ENCODE results near the gene OR2AE1. TPM values are rescaled to one million over a fixed set of nuclear protein-coding genes. Genes with fewer than 3 reads are reported as not detected.

OR2AE1 gene
- total and polyA plus RNA-seq, 4 donors: 0.03 to 0.57 (median 0.25) TPM; not detected in 1

DNA sequence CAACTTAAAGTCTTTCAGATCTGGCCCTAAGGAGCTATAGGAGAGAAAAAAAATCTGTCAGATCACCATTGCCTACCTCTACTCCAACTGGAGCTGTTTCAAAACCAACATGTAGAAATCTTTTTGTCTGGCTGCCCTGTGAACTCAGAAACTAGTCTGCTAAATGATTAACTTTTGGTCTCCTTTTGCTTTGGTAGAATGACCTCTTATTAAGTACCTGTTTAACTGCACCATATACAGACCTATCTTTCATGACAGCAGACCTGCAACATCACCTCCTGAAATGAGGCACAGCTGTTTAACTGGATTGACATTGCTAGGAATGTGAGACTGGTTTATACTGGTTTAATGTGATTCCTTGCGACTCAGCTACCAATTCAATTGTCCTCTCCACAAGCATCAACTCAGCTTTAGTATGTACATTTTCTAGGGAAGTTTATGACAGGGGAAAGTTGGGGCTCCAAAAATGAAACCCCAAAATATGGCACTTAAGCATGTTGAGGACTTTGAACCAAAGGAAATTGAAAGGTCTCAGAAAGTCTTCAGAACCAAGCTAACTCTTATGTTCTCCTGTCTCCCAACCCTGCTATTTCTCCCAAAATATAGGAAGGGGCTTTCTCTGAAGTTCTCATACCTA, 47.2 kb downstream of the OR2AE1 start:
- peak; percentile 22 for ATAC-seq (ENCODE audit: insufficient read depth, low FRiP score)
- WGBS, 2 donors: 76 to 93% methylated on average over 1 of the region's 1 CpG
- Histone ChIP-seq H3K4me1 (ENCODE audit: control insufficient read depth in 5 of 5, insufficient read depth in 5 of 5, low read length in 5 of 5) (peaks cover 0 to 1% (median 0%) of the 10 kb centered on the region in 5 donors), H3K9me3 (ENCODE audit: control insufficient read depth in 4 of 4, insufficient read depth in 3 of 4, low read length in 3 of 4) (no peaks in the 10 kb centered on the region), H3K4me3 (no peak overlapping the region), H3K27ac (ENCODE audit: low read depth in 1 of 2, low read length in 1 of 2) (no peak overlapping the region), H3K27me3 (ENCODE audit: control insufficient read depth in 3 of 3, insufficient read depth in 3 of 3, low read length in 2 of 3) (no peaks in the 10 kb centered on the region), H3K9ac (ENCODE audit: insufficient read depth in 1 of 2, low read length in 2 of 2) (no peak overlapping the region), H3K36me3 (ENCODE audit: control insufficient read depth in 4 of 4, insufficient read depth in 4 of 4, low read length in 4 of 4) (no peaks in the 10 kb centered on the region)
- peak in 2 of 3 donors; percentile 16 to 60 for DNase-seq
- TF ChIP-seq, protein P1, sequence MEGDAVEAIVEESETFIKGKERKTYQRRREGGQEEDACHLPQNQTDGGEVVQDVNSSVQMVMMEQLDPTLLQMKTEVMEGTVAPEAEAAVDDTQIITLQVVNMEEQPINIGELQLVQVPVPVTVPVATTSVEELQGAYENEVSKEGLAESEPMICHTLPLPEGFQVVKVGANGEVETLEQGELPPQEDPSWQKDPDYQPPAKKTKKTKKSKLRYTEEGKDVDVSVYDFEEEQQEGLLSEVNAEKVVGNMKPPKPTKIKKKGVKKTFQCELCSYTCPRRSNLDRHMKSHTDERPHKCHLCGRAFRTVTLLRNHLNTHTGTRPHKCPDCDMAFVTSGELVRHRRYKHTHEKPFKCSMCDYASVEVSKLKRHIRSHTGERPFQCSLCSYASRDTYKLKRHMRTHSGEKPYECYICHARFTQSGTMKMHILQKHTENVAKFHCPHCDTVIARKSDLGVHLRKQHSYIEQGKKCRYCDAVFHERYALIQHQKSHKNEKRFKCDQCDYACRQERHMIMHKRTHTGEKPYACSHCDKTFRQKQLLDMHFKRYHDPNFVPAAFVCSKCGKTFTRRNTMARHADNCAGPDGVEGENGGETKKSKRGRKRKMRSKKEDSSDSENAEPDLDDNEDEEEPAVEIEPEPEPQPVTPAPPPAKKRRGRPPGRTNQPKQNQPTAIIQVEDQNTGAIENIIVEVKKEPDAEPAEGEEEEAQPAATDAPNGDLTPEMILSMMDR (IDR thresholded peaks at IDR 0.05; ENCODE audit: control extremely low read depth, extremely low read depth): no peak

DNA sequence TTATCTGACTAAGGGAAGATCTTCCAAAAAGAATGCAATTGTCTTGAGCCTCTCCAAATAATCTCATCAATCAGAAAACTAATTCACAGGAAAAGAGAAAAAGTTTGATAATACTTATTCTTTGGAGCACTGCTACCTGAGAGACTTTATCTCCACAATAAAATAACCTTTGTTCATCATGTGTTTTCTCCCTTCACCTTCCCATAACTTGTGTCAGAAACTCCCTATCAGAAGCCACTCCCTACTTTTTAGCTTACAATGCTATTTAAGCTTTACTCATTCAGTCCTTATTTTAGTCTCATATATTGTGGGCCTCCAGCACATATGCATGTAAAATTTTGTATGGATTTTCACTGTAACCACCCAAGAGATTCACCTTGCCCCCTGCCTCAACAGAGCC, 48.0 kb downstream of the OR2AE1 start:
- Histone ChIP-seq H3K9ac (ENCODE audit: insufficient read depth in 1 of 2, low read length in 2 of 2) (no peak overlapping the region), H3K4me3 (no peak overlapping the region), H3K9me3 (ENCODE audit: control insufficient read depth in 4 of 4, insufficient read depth in 3 of 4, low read length in 3 of 4) (no peaks in the 10 kb centered on the region), H3K27ac (ENCODE audit: low read depth in 1 of 2, low read length in 1 of 2) (no peak overlapping the region), H3K4me1 (ENCODE audit: control insufficient read depth in 5 of 5, insufficient read depth in 5 of 5, low read length in 5 of 5) (peaks cover 0 to 3% (median 0%) of the 10 kb centered on the region in 5 donors), H3K27me3 (ENCODE audit: control insufficient read depth in 3 of 3, insufficient read depth in 3 of 3, low read length in 2 of 3) (no peaks in the 10 kb centered on the region), H3K36me3 (ENCODE audit: control insufficient read depth in 4 of 4, insufficient read depth in 4 of 4, low read length in 4 of 4) (no peaks in the 10 kb centered on the region)
- DNase-seq (no peak), ATAC-seq (ENCODE audit: insufficient read depth, low FRiP score) (no peak)
- TF ChIP-seq, protein P1 (IDR thresholded peaks at IDR 0.05; ENCODE audit: control extremely low read depth, extremely low read depth): no peak

DNA sequence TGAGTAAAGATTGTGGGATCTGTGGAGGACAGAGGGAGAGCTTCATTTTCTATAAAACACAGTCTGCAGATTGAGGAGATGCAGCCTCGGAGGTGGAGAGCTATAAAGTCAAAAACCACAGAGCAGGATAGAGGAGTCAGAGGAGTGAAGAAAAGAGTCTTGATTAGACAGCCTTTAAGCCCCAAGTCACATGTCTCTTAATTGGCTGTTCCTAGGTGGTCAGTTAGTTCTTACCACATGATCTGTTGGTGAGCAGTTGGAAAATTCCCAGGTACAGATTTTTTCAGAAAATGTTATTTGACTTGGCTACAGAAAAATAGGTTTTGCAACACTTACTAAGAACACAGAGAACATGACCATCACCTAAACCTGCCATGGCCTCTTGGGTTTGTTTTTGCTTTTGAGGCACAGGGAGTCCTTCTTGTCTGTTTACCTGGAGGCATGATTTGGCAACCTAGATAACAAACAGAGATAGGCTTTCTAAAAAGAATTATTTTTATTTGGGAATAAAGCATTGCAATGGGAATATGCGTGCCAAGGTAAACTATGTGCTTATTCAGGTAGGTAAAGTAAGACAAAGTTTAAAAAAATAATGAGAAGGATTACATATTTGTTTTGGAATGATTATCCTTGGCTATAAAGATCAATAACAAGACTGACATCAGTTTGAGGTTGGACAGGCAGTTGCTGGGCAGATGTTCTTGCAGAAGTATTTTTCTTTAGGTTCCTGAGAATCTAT, 49.6 kb downstream of the OR2AE1 start:
- Histone ChIP-seq H3K4me3 (no peak overlapping the region), H3K27me3 (ENCODE audit: control insufficient read depth in 3 of 3, insufficient read depth in 3 of 3, low read length in 2 of 3) (no peaks in the 10 kb centered on the region), H3K9ac (ENCODE audit: insufficient read depth in 1 of 2, low read length in 2 of 2) (no peak overlapping the region), H3K36me3 (ENCODE audit: control insufficient read depth in 4 of 4, insufficient read depth in 4 of 4, low read length in 4 of 4) (no peaks in the 10 kb centered on the region), H3K9me3 (ENCODE audit: control insufficient read depth in 4 of 4, insufficient read depth in 3 of 4, low read length in 3 of 4) (no peaks in the 10 kb centered on the region), H3K4me1 (ENCODE audit: control insufficient read depth in 5 of 5, insufficient read depth in 5 of 5, low read length in 5 of 5) (peaks cover 0 to 3% (median 0%) of the 10 kb centered on the region in 5 donors), H3K27ac (ENCODE audit: low read depth in 1 of 2, low read length in 1 of 2) (no peak overlapping the region)
- DNase-seq (no peak), ATAC-seq (ENCODE audit: insufficient read depth, low FRiP score) (no peak)
- TF ChIP-seq, protein P1 (IDR thresholded peaks at IDR 0.05; ENCODE audit: control extremely low read depth, extremely low read depth): no peak
- 69 to 84% methylated on average over 2 of the region's 2 CpGs for WGBS, 2 donors

Small RNA genes lying within 50 kb of the gene (small RNA-seq; reads per million reads assigned to genes)
- gene AC011904.1 (ENCODE audit: low replicate concordance): not detected
- not detected for gene CYP3A52P (ENCODE audit: low replicate concordance)

Other genes starting within 250 kb of the OR2AE1 start
- 10 to 100 TPM; 11.0 to 26.3 TPM for gene CYP3A5, start 197.0 kb downstream of the OR2AE1 start, total RNA-seq
- 10 to 100 TPM in 1 of 2 donors, 1 to 10 TPM in 1; 2.2 to 10.8 TPM for gene CYP3A5, start 197.0 kb downstream of the OR2AE1 start, polyA plus RNA-seq
- gene CYP3A7, start 141.8 kb downstream of the OR2AE1 start, total RNA-seq: under 1 TPM; 0.64 to 0.71 TPM
- under 1 TPM; 0.19 to 0.24 TPM for gene CYP3A7, start 141.8 kb downstream of the OR2AE1 start, polyA plus RNA-seq
- under 1 TPM in 1 of 2 donors, not detected in 1; 0.37 TPM for gene CYP3A4, start 92.8 kb downstream of the OR2AE1 start, total RNA-seq
- not detected for gene CYP3A4, start 92.8 kb downstream of the OR2AE1 start, polyA plus RNA-seq
- gene CYP3A43, start 49.0 kb downstream of the OR2AE1 start, total RNA-seq: not detected
- under 1 TPM in 1 of 2 donors, not detected in 1; 0.06 TPM for gene CYP3A43, start 49.0 kb downstream of the OR2AE1 start, polyA plus RNA-seq
- gene TRIM4, start 42.5 kb upstream of the OR2AE1 start, total RNA-seq: 10 to 100 TPM; 26.4 to 34.3 TPM
- 10 to 100 TPM; 14.0 to 17.0 TPM for gene TRIM4, start 42.5 kb upstream of the OR2AE1 start, polyA plus RNA-seq
- under 1 TPM in 1 of 2 donors, not detected in 1; 0.31 TPM for gene GJC3, start 52.6 kb upstream of the OR2AE1 start, total RNA-seq
- under 1 TPM; 0.07 to 0.22 TPM for gene GJC3, start 52.6 kb upstream of the OR2AE1 start, polyA plus RNA-seq
- 10 to 100 TPM in 1 of 2 donors, 1 to 10 TPM in 1; 4.1 to 52.8 TPM for gene AZGP1, start 99.0 kb upstream of the OR2AE1 start, total RNA-seq
- 10 to 100 TPM in 1 of 2 donors, 1 to 10 TPM in 1; 4.2 to 82.8 TPM for gene AZGP1, start 99.0 kb upstream of the OR2AE1 start, polyA plus RNA-seq
- 10 to 100 TPM; 50.4 to 54.0 TPM for gene ZKSCAN1, start 138.6 kb upstream of the OR2AE1 start, total RNA-seq
- gene ZKSCAN1, start 138.6 kb upstream of the OR2AE1 start, polyA plus RNA-seq: 1 to 10 TPM; 8.2 to 8.7 TPM
- 10 to 100 TPM in 1 of 2 donors, 1 to 10 TPM in 1; 9.0 to 13.1 TPM for gene ZSCAN21, start 172.7 kb upstream of the OR2AE1 start, total RNA-seq
- gene ZSCAN21, start 172.7 kb upstream of the OR2AE1 start, polyA plus RNA-seq: 1 to 10 TPM; 4.7 to 5.1 TPM
- 10 to 100 TPM; 29.4 to 30.5 TPM for gene ZNF3, start 204.7 kb upstream of the OR2AE1 start, total RNA-seq
- gene ZNF3, start 204.7 kb upstream of the OR2AE1 start, polyA plus RNA-seq: 10 to 100 TPM; 12.8 to 17.4 TPM
- gene COPS6, start 211.9 kb upstream of the OR2AE1 start, total RNA-seq: 10 to 100 TPM; 66.1 to 89.3 TPM
- 100 to 1,000 TPM in 1 of 2 donors, 10 to 100 TPM in 1; 90.5 to 108 TPM for gene COPS6, start 211.9 kb upstream of the OR2AE1 start, polyA plus RNA-seq
- gene MCM7, start 224.4 kb upstream of the OR2AE1 start, total RNA-seq: 10 to 100 TPM; 42.2 to 54.7 TPM
- 10 to 100 TPM; 36.0 to 41.5 TPM for gene MCM7, start 224.4 kb upstream of the OR2AE1 start, polyA plus RNA-seq
- gene AP4M1, start 224.6 kb upstream of the OR2AE1 start, total RNA-seq: 10 to 100 TPM; 15.7 to 24.2 TPM
- gene AP4M1, start 224.6 kb upstream of the OR2AE1 start, polyA plus RNA-seq: 10 to 100 TPM; 14.8 to 18.5 TPM
- 10 to 100 TPM; 36.1 to 51.5 TPM for gene TAF6, start 242.3 kb upstream of the OR2AE1 start, total RNA-seq
- gene TAF6, start 242.3 kb upstream of the OR2AE1 start, polyA plus RNA-seq: 10 to 100 TPM; 31.5 to 39.8 TPM
- 10 to 100 TPM; 11.9 to 18.6 TPM for gene CNPY4, start 242.6 kb upstream of the OR2AE1 start, total RNA-seq
- gene CNPY4, start 242.6 kb upstream of the OR2AE1 start, polyA plus RNA-seq: 10 to 100 TPM in 1 of 2 donors, 1 to 10 TPM in 1; 9.8 to 10.5 TPM
- gene MBLAC1, start 249.9 kb upstream of the OR2AE1 start, total RNA-seq: 1 to 10 TPM; 2.2 to 2.9 TPM
- 1 to 10 TPM; 1.7 to 1.9 TPM for gene MBLAC1, start 249.9 kb upstream of the OR2AE1 start, polyA plus RNA-seq